GM23338 (cell line): Measurements from ENCODE around the gene SREBF2. TPM values are rescaled to one million over a fixed set of nuclear protein-coding genes. Genes with fewer than 3 reads are reported as not detected.

ENCODE experiments used
- ATAC-seq: fragments of 200-7000 bp; cut with Tn5 transposase; 3 replicates; pipeline ENCODE4 v1.9.1; 2020
- DNase-seq: peaks from one replicate; pipeline ENCODE4 v3.0.0-alpha.2; 2015; ENCODE audit warnings: low spot score
- H2AFZ ChIP-seq: fragments of 200-600 bp; sonication (generic); 2 replicates; pipeline ENCODE4 v1.8.0; 2016; ENCODE audit warnings: antibody characterized with exemption, mild to moderate bottlenecking, moderate library complexity
- H3F3A ChIP-seq: fragments of 200-600 bp; sonication (generic); replicated peaks from 2 replicates; pipeline ENCODE4 v1.8.0; 2017; ENCODE audit warnings: antibody characterized with exemption, mixed run types, low read depth
- H3K27ac ChIP-seq: fragments of 200-600 bp; sonication (generic); 2 replicates; pipeline ENCODE4 v1.6.1; 2016; ENCODE audit warnings: low read depth
- H3K27me3 ChIP-seq: fragments of 200-600 bp; sonication (generic); 2 replicates; pipeline ENCODE4 v1.8.0; 2016; ENCODE audit warnings: mild to moderate bottlenecking, mixed run types, moderate library complexity; ENCODE audit not compliant: insufficient read depth
- H3K36me3 ChIP-seq: fragments of 200-600 bp; sonication (generic); 2 replicates; pipeline ENCODE4 v1.8.0; 2016; ENCODE audit warnings: mild to moderate bottlenecking; ENCODE audit not compliant: insufficient read depth
- H3K4me1 ChIP-seq: fragments of 200-600 bp; sonication (generic); 2 replicates; pipeline ENCODE4 v1.8.0; 2016; ENCODE audit warnings: mild to moderate bottlenecking, moderate library complexity; ENCODE audit not compliant: insufficient read depth
- H3K4me2 ChIP-seq: fragments of 200-600 bp; sonication (generic); 2 replicates; pipeline ENCODE4 v1.7.1; 2017; ENCODE audit warnings: mixed run types
- H3K4me3 ChIP-seq: fragments of 200-600 bp; sonication (generic); 2 replicates; pipeline ENCODE4 v1.6.1; 2016; ENCODE audit warnings: mixed run types
- H3K79me2 ChIP-seq: fragments of 200-600 bp; sonication (generic); replicated peaks from 2 replicates; pipeline ENCODE4 v1.8.0; 2017; ENCODE audit warnings: mild to moderate bottlenecking; ENCODE audit not compliant: insufficient read depth
- H3K9me2 ChIP-seq: fragments of 200-600 bp; sonication (generic); 2 replicates; pipeline ENCODE4 v1.8.0; 2017; ENCODE audit not compliant: insufficient read depth
- H4K20me1 ChIP-seq: fragments of 200-600 bp; sonication (generic); replicated peaks from 2 replicates; pipeline ENCODE4 v1.8.0; 2017; ENCODE audit warnings: mild to moderate bottlenecking; ENCODE audit not compliant: insufficient read depth
- H3K27ac Mint-ChIP-seq: 2 replicates; pipeline ENCODE4 v1.8.0; 2020; ENCODE audit warnings: inconsistent platforms, mild to moderate bottlenecking, moderate library complexity, mixed read lengths
- H3K27me3 Mint-ChIP-seq: 3 replicates; pipeline ENCODE4 v1.8.0; 2022; ENCODE audit warnings: low read depth, mild to moderate bottlenecking, moderate library complexity, mixed read lengths, inconsistent platforms; ENCODE audit not compliant: insufficient read depth, poor library complexity
- H3K36me3 Mint-ChIP-seq: 3 replicates; pipeline ENCODE4 v1.8.0; 2021; ENCODE audit warnings: low read depth, mild to moderate bottlenecking, inconsistent platforms, moderate library complexity, mixed read lengths
- H3K4me1 Mint-ChIP-seq: 3 replicates; pipeline ENCODE4 v1.8.0; 2020; ENCODE audit warnings: mild to moderate bottlenecking, inconsistent platforms, mixed read lengths
- H3K4me3 Mint-ChIP-seq: 3 replicates; pipeline ENCODE4 v1.8.0; 2021; ENCODE audit warnings: moderate library complexity, mild to moderate bottlenecking, inconsistent platforms, mixed read lengths
- H3K9me3 Mint-ChIP-seq: 3 replicates; pipeline ENCODE4 v1.8.0; 2020; ENCODE audit warnings: moderate library complexity, mild to moderate bottlenecking, inconsistent platforms, mixed read lengths
- EZH2 ChIP-seq: fragments of 200-600 bp; sonication (generic); IDR thresholded peaks from one replicate; pipeline ENCODE4 v1.8.0; 2017; ENCODE audit warnings: antibody characterized with exemption, mild to moderate bottlenecking, low read depth; ENCODE audit not compliant: unreplicated experiment
- EZH2phosphoT487 ChIP-seq: fragments of 200-600 bp; sonication (generic); IDR thresholded peaks from one replicate; pipeline ENCODE4 v1.8.1; 2018; ENCODE audit warnings: antibody characterized with exemption; ENCODE audit not compliant: unreplicated experiment
- NANOG ChIP-seq: IDR thresholded peaks from 2 replicates; pipeline ENCODE4 v1.6.1; 2016; ENCODE audit warnings: antibody characterized with exemption, borderline replicate concordance
- POLR2AphosphoS5 ChIP-seq: IDR thresholded peaks from 2 replicates; pipeline ENCODE4 v1.6.1; 2016; ENCODE audit warnings: antibody characterized with exemption, low read depth
- STAT1 ChIP-seq: IDR thresholded peaks from one replicate; pipeline ENCODE4 v1.6.1; 2016; ENCODE audit warnings: antibody characterized with exemption; ENCODE audit not compliant: unreplicated experiment
- ZNF114 ChIP-seq: fragments of 250-450 bp; sonication (Bioruptor Pico); IDR thresholded peaks from 2 replicates; pipeline ENCODE4 v1.5.0; 2020; ENCODE audit warnings: mild to moderate bottlenecking, moderate library complexity
- ZNF331 ChIP-seq: fragments of 250-450 bp; sonication (Bioruptor Pico); IDR thresholded peaks from 2 replicates; pipeline ENCODE4 v1.5.0; 2020; ENCODE audit warnings: low read depth, mild to moderate bottlenecking, moderate library complexity
- polyA plus RNA-seq: library from polyadenylated mRNA; unstranded; fragments of >200 nt; fragmentation: Nextera tagmentation; extraction: Ambion mirVana; gene quantifications from 2 replicates; pipeline ENCODE4 v1.2.1, GENCODE V29; 2016
- total RNA-seq: library from RNA; depleted of rRNA; stranded (reverse); fragments of >200 nt; shearing (Covaris generic); gene quantifications from 2 replicates; pipeline ENCODE4 v1.2.3, GENCODE V29; 2014
- TF ChIP-seq, protein P1 (sequence below): fragments of 250-450 bp; sonication (Bioruptor Pico); IDR thresholded peaks from 2 replicates; pipeline ENCODE4 v1.5.0; 2020; ENCODE audit warnings: mild to moderate bottlenecking, moderate library complexity
- TF ChIP-seq, protein P2 (sequence below): IDR thresholded peaks from 2 replicates; pipeline ENCODE4 v1.6.1; 2016; ENCODE audit warnings: antibody characterized with exemption
- TF ChIP-seq, protein P3 (sequence below): IDR thresholded peaks from one replicate; pipeline ENCODE4 v1.6.1; 2018; ENCODE audit warnings: antibody characterized with exemption; ENCODE audit not compliant: unreplicated experiment
- TF ChIP-seq, protein P4 (sequence below), 2 experiments: fragments of 200-600 bp in 1 of 2; sonication (generic) in 1 of 2; conservative IDR thresholded peaks; 2 replicates each; pipeline versions ENCODE4 v1.5.1 to v1.6.1; 2016 to 2017; ENCODE audit warnings: antibody characterized with exemption in 2 of 2, low read depth in 2 of 2, mild to moderate bottlenecking in 2 of 2, moderate library complexity in 1 of 2

The SREBF2 gene
- total and polyA plus RNA-seq, 2 experiments from 2014 or later, result 48.7 to 163 TPM

DNA sequence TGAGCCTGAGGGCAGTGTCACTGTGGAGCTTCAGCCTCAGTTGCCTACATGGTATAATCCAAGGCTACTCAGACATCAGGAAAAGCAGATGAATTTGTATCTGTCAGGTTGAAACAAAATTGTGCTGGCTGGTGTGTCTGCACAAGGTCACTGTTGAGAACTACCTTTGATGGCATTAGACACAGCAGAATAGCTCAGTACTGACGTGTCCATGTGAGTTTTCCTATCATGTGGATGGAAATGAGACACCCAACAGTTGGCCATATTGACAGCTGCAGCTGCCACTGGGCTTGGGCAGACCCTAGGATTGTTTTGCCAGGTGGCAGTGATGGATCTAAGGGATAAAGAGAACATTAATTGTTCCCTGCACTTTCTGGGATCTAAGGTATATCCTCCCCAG lies 16.7 kb upstream of the SREBF2 start (continued):
- TF ChIP-seq, protein P1, sequence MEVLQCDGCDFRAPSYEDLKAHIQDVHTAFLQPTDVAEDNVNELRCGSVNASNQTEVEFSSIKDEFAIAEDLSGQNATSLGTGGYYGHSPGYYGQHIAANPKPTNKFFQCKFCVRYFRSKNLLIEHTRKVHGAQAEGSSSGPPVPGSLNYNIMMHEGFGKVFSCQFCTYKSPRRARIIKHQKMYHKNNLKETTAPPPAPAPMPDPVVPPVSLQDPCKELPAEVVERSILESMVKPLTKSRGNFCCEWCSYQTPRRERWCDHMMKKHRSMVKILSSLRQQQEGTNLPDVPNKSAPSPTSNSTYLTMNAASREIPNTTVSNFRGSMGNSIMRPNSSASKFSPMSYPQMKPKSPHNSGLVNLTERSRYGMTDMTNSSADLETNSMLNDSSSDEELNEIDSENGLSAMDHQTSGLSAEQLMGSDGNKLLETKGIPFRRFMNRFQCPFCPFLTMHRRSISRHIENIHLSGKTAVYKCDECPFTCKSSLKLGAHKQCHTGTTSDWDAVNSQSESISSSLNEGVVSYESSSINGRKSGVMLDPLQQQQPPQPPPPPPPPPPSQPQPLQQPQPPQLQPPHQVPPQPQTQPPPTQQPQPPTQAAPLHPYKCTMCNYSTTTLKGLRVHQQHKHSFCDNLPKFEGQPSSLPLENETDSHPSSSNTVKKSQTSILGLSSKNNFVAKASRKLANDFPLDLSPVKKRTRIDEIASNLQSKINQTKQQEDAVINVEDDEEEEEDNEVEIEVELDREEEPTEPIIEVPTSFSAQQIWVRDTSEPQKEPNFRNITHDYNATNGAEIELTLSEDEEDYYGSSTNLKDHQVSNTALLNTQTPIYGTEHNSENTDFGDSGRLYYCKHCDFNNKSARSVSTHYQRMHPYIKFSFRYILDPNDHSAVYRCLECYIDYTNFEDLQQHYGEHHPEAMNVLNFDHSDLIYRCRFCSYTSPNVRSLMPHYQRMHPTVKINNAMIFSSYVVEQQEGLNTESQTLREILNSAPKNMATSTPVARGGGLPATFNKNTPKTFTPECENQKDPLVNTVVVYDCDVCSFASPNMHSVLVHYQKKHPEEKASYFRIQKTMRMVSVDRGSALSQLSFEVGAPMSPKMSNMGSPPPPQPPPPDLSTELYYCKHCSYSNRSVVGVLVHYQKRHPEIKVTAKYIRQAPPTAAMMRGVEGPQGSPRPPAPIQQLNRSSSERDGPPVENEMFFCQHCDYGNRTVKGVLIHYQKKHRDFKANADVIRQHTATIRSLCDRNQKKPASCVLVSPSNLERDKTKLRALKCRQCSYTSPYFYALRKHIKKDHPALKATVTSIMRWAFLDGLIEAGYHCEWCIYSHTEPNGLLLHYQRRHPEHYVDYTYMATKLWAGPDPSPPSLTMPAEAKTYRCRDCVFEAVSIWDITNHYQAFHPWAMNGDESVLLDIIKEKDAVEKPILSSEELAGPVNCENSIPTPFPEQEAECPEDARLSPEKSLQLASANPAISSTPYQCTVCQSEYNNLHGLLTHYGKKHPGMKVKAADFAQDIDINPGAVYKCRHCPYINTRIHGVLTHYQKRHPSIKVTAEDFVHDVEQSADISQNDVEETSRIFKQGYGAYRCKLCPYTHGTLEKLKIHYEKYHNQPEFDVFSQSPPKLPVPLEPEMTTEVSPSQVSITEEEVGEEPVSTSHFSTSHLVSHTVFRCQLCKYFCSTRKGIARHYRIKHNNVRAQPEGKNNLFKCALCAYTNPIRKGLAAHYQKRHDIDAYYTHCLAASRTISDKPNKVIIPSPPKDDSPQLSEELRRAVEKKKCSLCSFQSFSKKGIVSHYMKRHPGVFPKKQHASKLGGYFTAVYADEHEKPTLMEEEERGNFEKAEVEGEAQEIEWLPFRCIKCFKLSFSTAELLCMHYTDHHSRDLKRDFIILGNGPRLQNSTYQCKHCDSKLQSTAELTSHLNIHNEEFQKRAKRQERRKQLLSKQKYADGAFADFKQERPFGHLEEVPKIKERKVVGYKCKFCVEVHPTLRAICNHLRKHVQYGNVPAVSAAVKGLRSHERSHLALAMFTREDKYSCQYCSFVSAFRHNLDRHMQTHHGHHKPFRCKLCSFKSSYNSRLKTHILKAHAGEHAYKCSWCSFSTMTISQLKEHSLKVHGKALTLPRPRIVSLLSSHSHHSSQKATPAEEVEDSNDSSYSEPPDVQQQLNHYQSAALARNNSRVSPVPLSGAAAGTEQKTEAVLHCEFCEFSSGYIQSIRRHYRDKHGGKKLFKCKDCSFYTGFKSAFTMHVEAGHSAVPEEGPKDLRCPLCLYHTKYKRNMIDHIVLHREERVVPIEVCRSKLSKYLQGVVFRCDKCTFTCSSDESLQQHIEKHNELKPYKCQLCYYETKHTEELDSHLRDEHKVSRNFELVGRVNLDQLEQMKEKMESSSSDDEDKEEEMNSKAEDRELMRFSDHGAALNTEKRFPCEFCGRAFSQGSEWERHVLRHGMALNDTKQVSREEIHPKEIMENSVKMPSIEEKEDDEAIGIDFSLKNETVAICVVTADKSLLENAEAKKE (CRISPR knock-in tag), result no peak
- TF ChIP-seq, protein P2, sequence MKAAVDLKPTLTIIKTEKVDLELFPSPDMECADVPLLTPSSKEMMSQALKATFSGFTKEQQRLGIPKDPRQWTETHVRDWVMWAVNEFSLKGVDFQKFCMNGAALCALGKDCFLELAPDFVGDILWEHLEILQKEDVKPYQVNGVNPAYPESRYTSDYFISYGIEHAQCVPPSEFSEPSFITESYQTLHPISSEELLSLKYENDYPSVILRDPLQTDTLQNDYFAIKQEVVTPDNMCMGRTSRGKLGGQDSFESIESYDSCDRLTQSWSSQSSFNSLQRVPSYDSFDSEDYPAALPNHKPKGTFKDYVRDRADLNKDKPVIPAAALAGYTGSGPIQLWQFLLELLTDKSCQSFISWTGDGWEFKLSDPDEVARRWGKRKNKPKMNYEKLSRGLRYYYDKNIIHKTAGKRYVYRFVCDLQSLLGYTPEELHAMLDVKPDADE, result no peak
- no peak for TF ChIP-seq POLR2AphosphoS5
- TF ChIP-seq ZNF331 (CRISPR knock-in tag), result no peak

DNA sequence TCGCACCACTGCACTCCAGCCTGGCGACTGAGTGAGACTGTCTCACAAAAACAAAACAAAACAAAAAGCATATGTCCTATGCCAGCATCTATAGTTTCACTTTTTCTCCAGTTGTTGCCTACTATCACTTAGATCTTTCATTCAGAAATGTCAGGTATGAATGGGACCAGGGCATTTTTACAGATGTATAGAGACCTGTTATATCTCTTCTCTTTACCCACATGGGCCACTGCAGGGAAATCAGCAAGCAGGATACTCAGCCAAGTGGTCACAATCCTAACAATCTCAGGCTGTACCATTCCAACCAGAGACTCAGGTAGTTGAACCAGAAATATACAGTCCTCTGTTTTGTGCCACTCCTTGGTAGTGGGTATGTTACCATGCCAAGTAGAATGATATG lies 16.0 kb upstream of the SREBF2 start:
- Histone ChIP-seq H3K4me1 (no peaks in the 10 kb centered on the region), H4K20me1 (peaks cover 5% of the 10 kb centered on the region; the same call in 1 of the 2 replicates), H3K4me3 (no peak overlapping the region), H3K27me3 (no peaks in the 10 kb centered on the region), H3K9me2 (no peaks in the 10 kb centered on the region), H3K27ac (no peak overlapping the region), H3K36me3 (no peaks in the 10 kb centered on the region; the same call in 1 of the 2 replicates), H2AFZ (no peak overlapping the region), H3K79me2 (no peaks in the 10 kb centered on the region), H3K4me2 (no peak overlapping the region), H3F3A (no peaks in the 10 kb centered on the region)
- H3K4me1 Mint-ChIP-seq, result peaks cover 6% of the 10 kb centered on the region; the same call in 1 of the 3 replicates
- H3K27ac Mint-ChIP-seq, result no peak overlapping the region
- H3K9me3 Mint-ChIP-seq, result no peaks in the 10 kb centered on the region
- no peak for ATAC-seq
- no peaks in the 10 kb centered on the region for H3K27me3 Mint-ChIP-seq
- H3K4me3 Mint-ChIP-seq, result no peak overlapping the region
- peaks cover 8% of the 10 kb centered on the region; the same call in 2 of the 3 replicates for H3K36me3 Mint-ChIP-seq
- DNase-seq, result no peak
- TF ChIP-seq ZNF331 (CRISPR knock-in tag), result no peak
- no peak for TF ChIP-seq POLR2AphosphoS5
- no peak for TF ChIP-seq NANOG
- no peak for TF ChIP-seq EZH2phosphoT487
- TF ChIP-seq, protein P3, sequence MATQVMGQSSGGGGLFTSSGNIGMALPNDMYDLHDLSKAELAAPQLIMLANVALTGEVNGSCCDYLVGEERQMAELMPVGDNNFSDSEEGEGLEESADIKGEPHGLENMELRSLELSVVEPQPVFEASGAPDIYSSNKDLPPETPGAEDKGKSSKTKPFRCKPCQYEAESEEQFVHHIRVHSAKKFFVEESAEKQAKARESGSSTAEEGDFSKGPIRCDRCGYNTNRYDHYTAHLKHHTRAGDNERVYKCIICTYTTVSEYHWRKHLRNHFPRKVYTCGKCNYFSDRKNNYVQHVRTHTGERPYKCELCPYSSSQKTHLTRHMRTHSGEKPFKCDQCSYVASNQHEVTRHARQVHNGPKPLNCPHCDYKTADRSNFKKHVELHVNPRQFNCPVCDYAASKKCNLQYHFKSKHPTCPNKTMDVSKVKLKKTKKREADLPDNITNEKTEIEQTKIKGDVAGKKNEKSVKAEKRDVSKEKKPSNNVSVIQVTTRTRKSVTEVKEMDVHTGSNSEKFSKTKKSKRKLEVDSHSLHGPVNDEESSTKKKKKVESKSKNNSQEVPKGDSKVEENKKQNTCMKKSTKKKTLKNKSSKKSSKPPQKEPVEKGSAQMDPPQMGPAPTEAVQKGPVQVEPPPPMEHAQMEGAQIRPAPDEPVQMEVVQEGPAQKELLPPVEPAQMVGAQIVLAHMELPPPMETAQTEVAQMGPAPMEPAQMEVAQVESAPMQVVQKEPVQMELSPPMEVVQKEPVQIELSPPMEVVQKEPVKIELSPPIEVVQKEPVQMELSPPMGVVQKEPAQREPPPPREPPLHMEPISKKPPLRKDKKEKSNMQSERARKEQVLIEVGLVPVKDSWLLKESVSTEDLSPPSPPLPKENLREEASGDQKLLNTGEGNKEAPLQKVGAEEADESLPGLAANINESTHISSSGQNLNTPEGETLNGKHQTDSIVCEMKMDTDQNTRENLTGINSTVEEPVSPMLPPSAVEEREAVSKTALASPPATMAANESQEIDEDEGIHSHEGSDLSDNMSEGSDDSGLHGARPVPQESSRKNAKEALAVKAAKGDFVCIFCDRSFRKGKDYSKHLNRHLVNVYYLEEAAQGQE, result no peak
- TF ChIP-seq, protein P2, result no peak
- no peak for TF ChIP-seq ZNF114 (CRISPR knock-in tag)
- no peak for TF ChIP-seq STAT1
- TF ChIP-seq, protein P4, sequence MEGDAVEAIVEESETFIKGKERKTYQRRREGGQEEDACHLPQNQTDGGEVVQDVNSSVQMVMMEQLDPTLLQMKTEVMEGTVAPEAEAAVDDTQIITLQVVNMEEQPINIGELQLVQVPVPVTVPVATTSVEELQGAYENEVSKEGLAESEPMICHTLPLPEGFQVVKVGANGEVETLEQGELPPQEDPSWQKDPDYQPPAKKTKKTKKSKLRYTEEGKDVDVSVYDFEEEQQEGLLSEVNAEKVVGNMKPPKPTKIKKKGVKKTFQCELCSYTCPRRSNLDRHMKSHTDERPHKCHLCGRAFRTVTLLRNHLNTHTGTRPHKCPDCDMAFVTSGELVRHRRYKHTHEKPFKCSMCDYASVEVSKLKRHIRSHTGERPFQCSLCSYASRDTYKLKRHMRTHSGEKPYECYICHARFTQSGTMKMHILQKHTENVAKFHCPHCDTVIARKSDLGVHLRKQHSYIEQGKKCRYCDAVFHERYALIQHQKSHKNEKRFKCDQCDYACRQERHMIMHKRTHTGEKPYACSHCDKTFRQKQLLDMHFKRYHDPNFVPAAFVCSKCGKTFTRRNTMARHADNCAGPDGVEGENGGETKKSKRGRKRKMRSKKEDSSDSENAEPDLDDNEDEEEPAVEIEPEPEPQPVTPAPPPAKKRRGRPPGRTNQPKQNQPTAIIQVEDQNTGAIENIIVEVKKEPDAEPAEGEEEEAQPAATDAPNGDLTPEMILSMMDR (conservative IDR thresholded peaks at IDR 0.05; ENCODE audit: low read depth in 2 of 2), result no peak
- no peak for TF ChIP-seq EZH2
